NCI-H2029 treated with DMSO at 0.1 percent for 48 hours (cell line): Measurements from ENCODE around the gene CNKSR2.

Experiments
- DNase-seq: peaks from one replicate; lab custom pipeline; 2025; lab: John Stamatoyannopoulos, UW

The CNKSR2 gene

DNA sequence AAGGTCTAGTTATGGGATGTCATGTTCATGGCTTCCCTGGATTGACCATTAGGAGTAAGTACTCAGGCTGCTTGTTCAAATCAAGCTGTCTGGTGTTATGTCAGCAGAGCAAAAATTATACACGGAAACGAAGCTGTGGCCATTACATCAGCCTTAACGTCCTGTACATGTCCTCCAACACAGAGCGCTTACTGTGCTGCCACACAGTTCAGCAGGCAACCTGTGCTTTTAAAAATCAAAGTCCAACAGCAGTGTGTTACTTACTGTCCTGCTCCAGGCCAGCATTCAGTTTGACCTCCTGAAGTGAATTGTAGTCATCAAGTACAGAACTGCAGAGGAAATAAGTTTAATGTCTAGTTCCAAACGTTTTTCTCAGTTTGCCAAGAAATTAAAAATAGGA, 237.9 kb downstream of the CNKSR2 start:
- DNase-seq: no peak

- no peak for DNase-seq
Observed at GRCh38 chrX:21616386-21616785, 242.2 kb downstream of the CNKSR2 start.

GRCh38 chrX:21620234-21620633, 246.0 kb downstream of the CNKSR2 start:
- no peak for DNase-seq

DNA sequence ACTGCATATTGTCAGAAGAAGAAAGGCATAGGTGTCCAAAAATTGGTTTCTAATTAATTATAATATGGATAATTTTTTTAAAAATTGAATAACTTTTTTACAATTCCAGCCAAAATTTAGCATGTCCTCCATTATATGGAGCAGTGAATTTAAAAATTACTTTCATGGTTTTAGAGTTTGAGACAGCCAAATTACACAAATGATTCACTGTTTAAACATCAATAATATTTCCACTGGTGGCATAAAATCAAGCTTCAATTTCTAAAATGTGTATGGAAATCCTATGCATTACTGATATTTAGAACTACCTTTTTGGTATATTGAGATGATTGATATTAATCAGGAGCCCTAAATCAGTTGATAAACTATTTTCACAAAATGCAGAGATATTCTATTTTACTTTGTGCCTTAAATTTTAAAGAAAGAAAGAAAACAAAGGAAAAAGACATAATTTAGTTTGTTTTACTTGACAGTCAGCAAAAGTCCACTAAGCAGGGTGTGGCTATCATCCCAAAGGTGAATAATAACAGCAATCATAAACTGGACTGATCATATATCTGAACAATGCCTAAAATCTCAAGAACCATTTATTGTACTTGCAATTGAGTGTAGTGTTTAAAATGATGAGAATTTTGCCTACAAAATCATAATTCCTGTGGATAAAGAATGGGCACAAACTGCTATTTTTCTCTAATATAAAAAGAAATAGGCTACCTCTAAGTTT, 249.7 kb downstream of the CNKSR2 start:
- no peak for DNase-seq

DNA sequence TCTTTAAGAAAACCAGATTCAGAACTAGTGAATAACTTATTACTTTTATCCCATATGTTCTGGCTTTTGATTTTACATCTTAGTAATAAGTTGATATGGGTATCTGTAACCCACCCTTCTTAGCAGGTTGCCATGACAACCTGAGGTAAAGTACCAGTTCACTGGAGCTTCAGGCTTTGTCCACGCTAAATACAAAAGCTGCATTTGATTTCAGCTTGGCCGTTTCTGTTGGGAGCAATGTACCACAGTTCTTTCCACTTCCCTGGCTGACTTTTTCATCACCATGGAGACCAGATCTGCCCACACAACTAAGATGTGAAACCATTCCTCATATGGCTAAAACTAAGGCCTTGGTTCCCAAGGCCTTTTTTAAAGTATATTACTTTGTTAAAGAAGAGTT, 257.8 kb downstream of the CNKSR2 start:
- DNase-seq: no peak

- no peak for DNase-seq
Observed at GRCh38 chrX:21638311-21638710, 264.1 kb downstream of the CNKSR2 start.

DNA sequence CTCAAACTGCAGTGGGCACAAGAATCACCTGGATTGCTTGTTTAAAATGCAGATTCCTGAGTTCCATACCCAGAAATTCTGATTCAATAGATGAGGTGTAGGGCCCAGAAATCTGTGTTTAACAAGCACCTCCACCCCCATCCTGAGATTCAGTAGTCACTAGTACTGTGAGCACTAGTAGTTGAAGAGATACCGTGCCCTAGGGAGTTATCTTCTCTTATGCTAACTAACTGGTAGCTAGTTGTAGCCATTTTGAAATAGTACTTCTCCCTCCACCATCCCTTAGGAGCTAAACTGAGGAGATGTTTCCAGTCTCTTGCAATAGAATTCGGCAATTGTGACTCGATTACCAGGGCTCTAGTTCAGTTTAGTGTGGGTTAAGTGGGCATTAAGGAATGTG, 265.6 kb downstream of the CNKSR2 start:
- DNase-seq: no peak

GRCh38 chrX:21645431-21645830, 271.2 kb downstream of the CNKSR2 start:
- no peak for DNase-seq

GRCh38 chrX:21645886-21646285, 271.7 kb downstream of the CNKSR2 start:
- no peak for DNase-seq

DNA sequence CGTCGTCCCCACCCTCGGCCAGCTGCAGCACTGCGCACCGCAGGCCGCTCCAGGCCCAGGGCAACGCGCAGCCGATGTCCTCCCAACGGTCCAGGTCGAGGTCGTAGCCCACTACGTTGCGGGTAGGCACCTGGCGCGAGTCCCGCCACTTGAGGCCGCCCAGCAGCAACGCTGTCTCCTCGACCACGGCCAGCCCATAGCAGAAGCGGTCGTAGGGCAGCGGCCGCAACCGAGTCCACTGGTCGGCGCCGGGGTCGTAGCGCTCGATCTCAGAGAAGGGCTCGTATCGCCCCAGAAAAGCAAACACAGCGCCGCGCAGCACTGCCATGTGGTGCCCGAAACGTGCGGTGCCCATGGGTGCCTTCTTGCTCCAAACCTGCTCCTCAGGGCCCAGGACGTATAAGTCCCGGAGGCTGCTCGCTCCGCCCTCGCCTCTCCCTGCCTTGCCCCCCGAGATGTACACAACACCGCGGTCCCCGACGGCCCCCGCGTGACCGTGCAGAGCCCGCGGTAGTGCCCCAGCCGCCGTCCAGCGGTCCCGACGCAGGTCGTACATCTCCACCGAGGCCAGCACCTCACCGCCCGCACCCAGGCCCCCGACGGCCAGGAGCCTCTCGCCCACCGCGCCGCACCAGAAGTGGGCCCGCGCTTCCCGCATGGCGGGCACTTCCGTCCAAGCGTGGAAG, 281.8 kb downstream of the CNKSR2 start:
- DNase-seq: no peak

DNA sequence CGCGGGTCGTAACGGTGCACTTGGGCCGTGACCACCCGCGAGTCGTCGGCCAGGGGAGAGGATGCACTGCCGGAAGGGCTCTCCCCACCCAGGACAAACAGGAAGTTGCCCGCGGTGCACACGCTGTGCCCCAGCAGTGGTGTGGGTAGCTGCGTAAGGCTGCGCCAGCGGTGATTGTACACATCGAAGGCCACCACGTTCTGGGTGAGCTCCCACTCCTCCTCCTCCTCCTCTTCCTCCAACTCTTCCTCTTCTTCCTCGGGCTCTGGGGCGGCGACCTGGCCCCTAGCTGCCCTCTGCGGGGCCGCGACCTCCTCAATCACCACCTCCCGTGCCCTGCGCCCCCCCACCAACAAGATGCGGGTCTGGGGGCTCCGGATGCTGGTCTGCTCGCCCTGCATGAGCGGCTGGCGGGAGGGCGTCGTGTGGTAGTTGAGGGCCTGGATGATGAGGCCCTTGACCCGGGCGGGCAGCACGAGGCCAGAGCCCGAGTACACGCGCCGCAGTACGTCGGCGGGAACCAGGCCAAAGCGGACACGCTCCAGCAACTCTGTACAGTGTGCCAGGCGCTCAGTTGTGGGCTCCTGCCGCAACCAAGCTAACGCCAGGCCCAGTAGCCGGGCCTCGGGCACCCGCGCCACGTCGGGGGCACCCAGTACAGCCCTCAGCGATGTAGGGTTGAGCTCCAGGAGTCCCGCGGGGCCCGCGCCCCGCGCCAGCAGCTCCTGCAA, 282.5 kb downstream of the CNKSR2 start:
- peak; percentile 2 for DNase-seq

DNA sequence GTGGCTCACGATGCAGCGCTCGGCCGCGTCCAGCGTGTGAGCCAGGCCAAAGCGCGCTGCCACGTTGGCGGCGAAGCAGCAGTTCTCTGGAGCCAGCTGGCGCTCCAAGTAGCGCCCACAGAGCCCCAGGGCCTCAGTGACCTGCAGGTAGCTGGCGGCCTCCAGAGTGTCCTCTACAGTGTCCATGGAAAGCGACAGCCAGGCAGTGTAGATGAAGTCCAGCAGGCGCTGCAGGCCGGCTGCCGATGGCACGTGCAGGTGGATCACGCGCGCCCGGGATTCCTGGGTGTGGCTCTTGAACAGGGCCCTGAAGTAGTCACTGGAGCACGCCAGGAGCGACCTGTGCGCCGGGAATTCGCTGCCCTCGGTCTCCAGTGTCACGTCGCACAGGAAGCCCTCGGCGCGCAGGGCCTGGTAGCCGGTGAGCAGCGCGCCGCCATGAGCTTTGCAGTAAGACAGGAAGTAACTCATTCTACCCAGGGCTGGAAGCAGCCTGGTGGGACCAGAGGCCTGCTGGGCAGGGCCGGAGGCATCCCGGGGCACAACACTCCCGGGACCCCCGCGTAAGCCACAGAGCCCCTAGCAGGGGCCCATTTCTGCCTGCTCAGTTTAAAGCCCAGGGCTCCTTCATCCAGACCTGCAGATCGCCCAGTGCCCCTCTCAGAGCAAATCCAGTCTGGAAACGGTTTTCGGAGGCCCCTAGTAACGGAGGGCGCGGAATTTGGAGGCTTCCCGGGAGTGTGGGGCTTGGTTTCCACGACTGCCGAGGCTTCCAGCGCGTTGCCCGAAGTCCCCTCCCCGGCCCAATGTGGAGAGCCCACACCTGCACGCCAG, 283.3 kb downstream of the CNKSR2 start:
- DNase-seq: no peak

DNA sequence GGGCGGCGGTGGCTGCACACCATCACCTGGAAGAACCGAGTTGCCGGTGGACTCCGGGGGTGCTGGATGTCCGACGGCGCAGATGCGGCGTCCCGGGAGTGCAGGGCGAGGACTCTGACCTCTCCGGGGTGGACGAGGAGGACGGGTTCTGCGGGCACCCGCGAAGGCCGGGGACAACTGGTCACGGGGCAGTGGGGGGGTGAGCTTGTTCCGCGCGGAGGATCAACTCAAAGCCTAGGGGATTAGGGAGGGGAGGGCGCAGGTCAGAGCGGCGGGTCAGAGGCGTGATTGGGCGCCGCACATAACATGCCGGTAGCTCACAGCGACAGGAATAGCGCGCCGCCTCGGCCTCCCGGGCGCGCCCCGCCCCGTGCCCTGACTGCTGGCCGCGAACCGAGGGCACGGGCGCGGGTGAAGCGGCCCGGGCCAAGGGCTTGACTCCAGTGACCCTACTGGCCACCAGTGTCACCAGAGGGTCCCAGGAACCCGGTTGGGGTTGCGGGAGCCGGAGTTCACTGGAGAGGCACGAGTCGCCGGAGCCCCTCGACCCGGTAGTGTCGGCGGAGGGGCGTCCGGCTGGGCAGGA, 284.0 kb downstream of the CNKSR2 start, which contains the start of gene KLHL34:
Gene KLHL34, minus strand, starts transcription at position 179 of the 586 bp plus-strand sequence. CDS start 542 bp downstream, outside the sequence.
- no peak for DNase-seq

DNA sequence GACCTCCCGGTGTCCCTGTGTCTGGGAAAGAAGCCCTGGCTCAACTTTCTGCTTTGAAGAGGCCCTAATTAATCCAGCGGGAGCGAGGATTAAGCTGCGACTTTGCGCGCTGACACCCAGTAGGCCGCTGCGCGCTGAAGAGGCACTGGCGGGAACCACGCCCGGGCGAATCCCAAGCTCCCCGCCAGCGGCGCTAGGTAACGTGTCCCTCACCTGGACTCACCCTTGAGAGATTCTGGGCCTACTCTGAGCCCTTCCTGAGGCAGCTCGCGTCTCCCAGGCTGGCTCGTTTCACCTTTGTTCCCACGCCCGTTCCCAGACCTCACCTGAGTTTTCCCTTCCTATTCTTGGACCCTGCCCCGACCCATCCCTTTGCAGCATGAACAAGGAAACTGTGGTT, 284.5 kb downstream of the CNKSR2 start:
- no peak for DNase-seq

- no peak for DNase-seq
Observed at GRCh38 chrX:21659320-21659719, 285.1 kb downstream of the CNKSR2 start.

GRCh38 chrX:21660156-21660555, 285.9 kb downstream of the CNKSR2 start:
- no peak for DNase-seq

GRCh38 chrX:21661316-21661715, 287.1 kb downstream of the CNKSR2 start:
- no peak for DNase-seq

DNA sequence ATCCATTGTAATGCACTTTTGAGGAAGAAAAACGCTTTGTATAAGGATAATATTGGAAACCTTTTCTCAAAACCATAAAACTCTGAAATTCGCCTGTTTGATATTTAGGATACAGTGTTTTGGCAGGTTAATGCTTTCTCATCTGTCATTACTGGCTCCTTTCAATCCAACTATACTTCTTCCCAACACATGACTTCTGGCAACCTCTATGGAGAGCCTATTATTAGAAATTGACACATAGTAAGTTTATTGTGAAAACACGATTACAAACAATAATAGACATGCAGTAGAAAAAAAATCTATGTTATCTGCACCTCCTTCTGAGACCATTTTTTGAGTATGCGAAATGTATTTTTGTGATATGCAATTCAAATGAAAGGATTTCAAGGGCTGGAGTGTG, 288.5 kb downstream of the CNKSR2 start:
- DNase-seq: no peak

DNA sequence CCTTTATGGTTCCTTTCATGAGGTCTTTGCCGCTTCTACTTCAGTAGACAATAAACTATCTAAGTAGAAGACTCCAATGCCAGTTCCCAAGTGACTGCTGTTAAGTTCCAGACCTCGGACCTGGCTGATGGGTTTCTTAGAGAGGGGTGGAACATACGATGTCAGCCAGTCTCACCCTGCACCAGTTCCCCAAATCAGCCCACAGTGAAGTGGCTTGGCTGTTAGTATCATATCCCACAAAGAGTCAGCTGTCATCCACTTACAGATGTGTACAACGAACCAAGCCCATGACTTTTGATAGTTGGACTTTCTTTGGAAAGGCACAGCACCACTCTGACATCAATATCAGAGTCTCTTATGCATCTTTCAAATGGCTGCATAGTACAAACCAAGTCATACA, 292.0 kb downstream of the CNKSR2 start:
- no peak for DNase-seq

DNA sequence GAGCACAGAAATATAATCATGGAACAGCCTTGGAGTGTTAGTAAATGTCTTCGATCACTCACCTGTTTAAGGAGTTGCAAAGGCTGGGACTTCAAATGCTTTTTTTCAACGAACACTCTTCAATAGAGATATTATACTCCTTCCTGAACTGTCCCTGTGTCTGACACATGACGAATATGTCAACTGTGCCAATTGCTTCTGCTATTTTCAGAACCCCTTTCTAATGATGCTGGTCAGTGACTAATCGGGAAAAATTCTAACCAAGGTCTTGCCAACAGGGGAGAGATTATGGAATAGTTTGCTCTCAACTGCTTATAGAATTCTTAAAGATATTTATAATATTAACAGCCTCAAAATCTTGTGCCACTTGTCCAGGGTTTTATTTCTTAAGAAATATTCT, 292.5 kb downstream of the CNKSR2 start:
- DNase-seq: no peak

GRCh38 chrX:21674430-21675186, 300.4 kb downstream of the CNKSR2 start:
- no peak for DNase-seq
